Mucosa of descending colon (tissue), 3 donors: ENCODE data around the gene HDAC7. TPM values are rescaled to one million over a fixed set of nuclear protein-coding genes. Genes with fewer than 3 reads are reported as not detected.
A peak's percentile ranks its signal among the peaks of the same experiment; 100 is the strongest.

Source experiments
- ATAC-seq: fragments of 200-7000 bp; cut with Tn5 transposase; one replicate; pipeline ENCODE4 v1.9.1; 2020; ENCODE audit warnings: mild to moderate bottlenecking, moderate library complexity
- DNase-seq, 3 donors: peaks; one replicate each; pipeline ENCODE4 v3.0.0-alpha.2; 2020
- H3K36me3 ChIP-seq: fragments of 200-600 bp; one replicate; pipeline ENCODE4 v1.8.0; 2021; ENCODE audit warnings: low read depth, mild to moderate bottlenecking
- H3K4me1 ChIP-seq: fragments of 200-600 bp; one replicate; pipeline ENCODE4 v1.8.0; 2021; ENCODE audit warnings: low read depth, mild to moderate bottlenecking
- H3K4me3 ChIP-seq: fragments of 200-600 bp; one replicate; pipeline ENCODE4 v1.8.0; 2021; ENCODE audit warnings: mild to moderate bottlenecking
- H3K9me3 ChIP-seq: fragments of 200-600 bp; one replicate; pipeline ENCODE4 v1.8.0; 2021; ENCODE audit warnings: mild to moderate bottlenecking
- intact Hi-C, 2 donors: fragments of 100-400 bp; cut with DNase I in 1 of 2; cut with micrococcal nuclease in 1 of 2; formaldehyde crosslinking; loops; one replicate each; pipeline versions ENCODE4 v1.11.0 to v1.11.1; 2022; cut with DNase I, micrococcal nuclease
- total RNA-seq, 3 donors: library from RNA; stranded (reverse); fragmentation: NEBNext Ultra II Directional in 2 of 3; extraction: Animal tissue kit (Norgen Biotek cat#: 25700) in 2 of 3; gene quantifications; one replicate each; pipeline versions ENCODE4 v1.2.1 to v1.2.4, GENCODE V29; 2021 to 2023
- TF ChIP-seq, protein P1 (sequence below): fragments of 200-600 bp; IDR thresholded peaks from one replicate; pipeline ENCODE4 v1.8.0; 2022; ENCODE audit warnings: antibody characterized with exemption, mild to moderate bottlenecking
- donor health status: DM: no; HTN: no; CAD: no; lungs with moderate emphysema.
- donor health status: DM: no; HTN: no; CAD: no.
- donor health status: DM: no; HTN: yes; CAD: no.

The HDAC7 gene
- total RNA-seq, 3 donors from 2014 or later: 19.5 to 67.4 (median 33.2) TPM

GRCh38 chr12:47795814-47796411 lies 23.8 kb downstream of the HDAC7 start:
- Histone ChIP-seq H3K36me3 (no peaks in the 10 kb centered on the region), H3K4me3 (no peak overlapping the region), H3K9me3 (no peaks in the 10 kb centered on the region), H3K4me1 (no peaks in the 10 kb centered on the region)
- DNase-seq: no peak
- intact Hi-C loops: loop anchor here in 1 of 2 donors (5.0 kb wide), 1 partner anchor 46 kb away; no protein-coding TSS in a partner anchor
- ATAC-seq: no peak
- TF ChIP-seq, protein P1, sequence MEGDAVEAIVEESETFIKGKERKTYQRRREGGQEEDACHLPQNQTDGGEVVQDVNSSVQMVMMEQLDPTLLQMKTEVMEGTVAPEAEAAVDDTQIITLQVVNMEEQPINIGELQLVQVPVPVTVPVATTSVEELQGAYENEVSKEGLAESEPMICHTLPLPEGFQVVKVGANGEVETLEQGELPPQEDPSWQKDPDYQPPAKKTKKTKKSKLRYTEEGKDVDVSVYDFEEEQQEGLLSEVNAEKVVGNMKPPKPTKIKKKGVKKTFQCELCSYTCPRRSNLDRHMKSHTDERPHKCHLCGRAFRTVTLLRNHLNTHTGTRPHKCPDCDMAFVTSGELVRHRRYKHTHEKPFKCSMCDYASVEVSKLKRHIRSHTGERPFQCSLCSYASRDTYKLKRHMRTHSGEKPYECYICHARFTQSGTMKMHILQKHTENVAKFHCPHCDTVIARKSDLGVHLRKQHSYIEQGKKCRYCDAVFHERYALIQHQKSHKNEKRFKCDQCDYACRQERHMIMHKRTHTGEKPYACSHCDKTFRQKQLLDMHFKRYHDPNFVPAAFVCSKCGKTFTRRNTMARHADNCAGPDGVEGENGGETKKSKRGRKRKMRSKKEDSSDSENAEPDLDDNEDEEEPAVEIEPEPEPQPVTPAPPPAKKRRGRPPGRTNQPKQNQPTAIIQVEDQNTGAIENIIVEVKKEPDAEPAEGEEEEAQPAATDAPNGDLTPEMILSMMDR: no peak

DNA sequence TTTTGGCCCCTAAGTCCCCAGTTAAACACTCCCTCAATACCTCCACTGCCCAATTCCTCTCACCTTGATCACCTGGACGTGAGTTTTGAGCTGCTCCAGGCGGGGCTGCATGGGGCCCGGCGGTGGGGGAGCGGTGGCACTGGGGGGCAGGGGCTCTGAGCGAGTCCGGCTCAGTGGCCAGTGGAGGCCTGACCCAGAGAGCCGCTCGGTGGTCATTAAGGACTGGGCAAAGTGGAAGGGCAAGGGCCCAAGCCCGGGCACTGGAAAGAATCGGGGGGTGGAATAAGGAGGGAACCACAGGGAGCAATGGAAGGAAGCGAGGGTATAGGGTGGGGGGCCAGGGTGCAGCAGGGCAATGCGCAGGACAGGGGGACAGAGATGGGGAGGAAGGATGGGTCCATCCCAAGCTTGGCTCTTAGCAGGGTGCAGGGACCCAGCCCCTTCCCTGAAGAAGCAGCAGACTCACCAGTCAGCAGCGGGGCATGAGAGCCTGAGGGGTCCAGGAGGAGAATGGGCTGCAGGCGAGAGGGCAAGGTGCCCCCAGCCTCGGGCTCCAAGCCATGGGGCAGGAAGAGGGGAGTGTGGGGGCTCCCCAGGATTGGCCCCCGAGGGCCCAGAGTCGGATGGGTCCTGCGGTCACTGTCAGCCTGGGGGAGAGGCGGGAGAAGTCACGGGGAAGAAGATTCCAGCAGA lies 24.4 kb downstream of the HDAC7 start:
- intact Hi-C loops: loop anchor here in 1 of 2 donors (5.0 kb wide), 1 partner anchor 47 kb away; no protein-coding TSS in a partner anchor

DNA sequence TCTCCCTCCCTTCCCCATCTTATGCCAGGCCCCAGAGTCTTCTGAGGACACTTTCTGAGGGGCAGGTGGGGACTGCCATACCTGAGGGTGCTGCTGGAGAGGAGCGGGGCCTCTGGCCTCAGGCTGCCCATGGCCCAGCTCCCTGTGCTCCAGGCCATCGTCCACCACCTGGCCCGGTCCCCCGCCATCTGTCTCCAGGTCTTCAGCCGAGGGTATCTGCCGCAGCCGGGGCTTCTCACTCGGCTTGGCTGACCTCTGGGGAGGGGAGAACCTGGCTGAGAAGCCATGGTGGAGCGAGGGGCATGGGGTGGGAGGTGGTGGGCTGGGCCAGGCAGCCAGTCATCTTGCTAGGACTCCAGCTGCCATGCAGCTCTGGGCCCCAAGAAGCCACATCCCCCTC lies 25.0 kb downstream of the HDAC7 start:
- no peak overlapping the region for H3K4me3 ChIP-seq
- no peak for DNase-seq
- intact Hi-C loops: loop anchor here in 1 of 2 donors (5.0 kb wide), 1 partner anchor 48 kb away; no protein-coding TSS in a partner anchor
- no peak for ATAC-seq
- H3K4me1 ChIP-seq: no peaks in the 10 kb centered on the region
- no peaks in the 10 kb centered on the region for H3K9me3 ChIP-seq
- TF ChIP-seq, protein P1: no peak
- no peaks in the 10 kb centered on the region for H3K36me3 ChIP-seq

More for the DNA sequence above, 24.4 kb downstream of the HDAC7 start:
- H3K9me3 ChIP-seq: no peaks in the 10 kb centered on the region
- no peak overlapping the region for H3K4me3 ChIP-seq
- H3K4me1 ChIP-seq: no peaks in the 10 kb centered on the region
- DNase-seq: no peak
- no peaks in the 10 kb centered on the region for H3K36me3 ChIP-seq
- ATAC-seq: no peak
- TF ChIP-seq, protein P1: no peak

- no peaks in the 10 kb centered on the region for H3K4me1 ChIP-seq
- H3K4me3 ChIP-seq: no peak overlapping the region
- DNase-seq: peak in 1 of 3 donors; percentile 40
- ATAC-seq: no peak
- TF ChIP-seq, protein P1: no peak
- intact Hi-C loops: no loop called here
- H3K9me3 ChIP-seq: no peaks in the 10 kb centered on the region
- no peaks in the 10 kb centered on the region for H3K36me3 ChIP-seq
These were observed 26.6 kb downstream of the HDAC7 start for GRCh38 chr12:47793015-47793681.

DNA sequence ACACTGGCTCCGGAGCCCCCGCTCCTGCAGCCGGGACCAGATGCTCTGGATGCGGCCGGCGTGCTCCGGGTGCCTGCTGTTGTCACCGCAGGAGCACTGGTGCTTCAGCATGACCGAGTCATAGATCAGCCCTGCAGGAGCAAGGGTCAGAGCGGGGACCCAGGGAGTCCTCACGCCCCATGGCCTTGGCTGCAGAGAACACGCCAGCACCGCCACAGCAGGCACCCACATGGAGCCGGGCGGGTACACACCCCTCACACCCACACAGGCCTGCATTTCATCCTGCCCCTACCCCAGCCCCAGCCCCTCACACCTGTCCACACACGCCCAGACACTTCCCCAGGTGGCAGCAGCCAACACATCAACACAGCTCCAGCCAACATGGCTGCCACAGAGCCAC lies 27.8 kb downstream of the HDAC7 start:
- TF ChIP-seq, protein P1: no peak
- ATAC-seq (no peak), DNase-seq (peak in 1 of 3 donors; percentile 45)
- no peaks in the 10 kb centered on the region for H3K4me1 ChIP-seq
- intact Hi-C loops: no loop called here
- no peaks in the 10 kb centered on the region for H3K9me3 ChIP-seq
- H3K36me3 ChIP-seq: no peaks in the 10 kb centered on the region
- H3K4me3 ChIP-seq: no peak overlapping the region
